ENCODE data around the gene SHISA8. TPM values are rescaled to one million over a fixed set of nuclear protein-coding genes. Genes with fewer than 3 reads are reported as not detected.

SHISA8 gene
- total RNA-seq, 1 donor from 2014 or later, result not detected

DNA sequence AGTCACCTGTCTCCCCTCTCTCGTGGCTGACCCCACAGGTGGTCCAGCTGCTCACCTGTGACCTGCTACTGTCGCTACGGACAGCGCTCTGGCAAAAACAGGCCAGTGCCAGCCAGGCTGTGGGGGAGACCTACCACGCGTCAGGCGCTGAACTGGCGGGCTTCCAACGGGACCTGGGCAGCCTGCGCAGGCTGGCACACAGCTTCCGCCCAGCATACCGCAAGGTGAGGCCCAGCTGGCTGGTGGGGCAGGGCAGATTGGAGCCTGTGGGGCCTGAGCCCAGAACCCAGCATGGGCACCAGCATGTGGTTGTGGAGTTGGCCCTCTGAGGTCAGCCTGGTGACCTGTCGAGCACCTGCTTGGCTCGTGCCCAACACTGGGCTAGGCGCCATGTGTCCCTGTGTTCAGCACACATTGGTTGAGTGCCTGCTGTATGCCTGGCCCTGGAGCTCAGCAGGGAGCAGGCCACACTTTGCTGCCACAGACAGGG is 11.9 kb downstream of the SHISA8 start:
- peak in 1 of 2 donors; percentile 13 for ATAC-seq
- DNase-seq, result no peak
- TF ChIP-seq, protein P1, sequence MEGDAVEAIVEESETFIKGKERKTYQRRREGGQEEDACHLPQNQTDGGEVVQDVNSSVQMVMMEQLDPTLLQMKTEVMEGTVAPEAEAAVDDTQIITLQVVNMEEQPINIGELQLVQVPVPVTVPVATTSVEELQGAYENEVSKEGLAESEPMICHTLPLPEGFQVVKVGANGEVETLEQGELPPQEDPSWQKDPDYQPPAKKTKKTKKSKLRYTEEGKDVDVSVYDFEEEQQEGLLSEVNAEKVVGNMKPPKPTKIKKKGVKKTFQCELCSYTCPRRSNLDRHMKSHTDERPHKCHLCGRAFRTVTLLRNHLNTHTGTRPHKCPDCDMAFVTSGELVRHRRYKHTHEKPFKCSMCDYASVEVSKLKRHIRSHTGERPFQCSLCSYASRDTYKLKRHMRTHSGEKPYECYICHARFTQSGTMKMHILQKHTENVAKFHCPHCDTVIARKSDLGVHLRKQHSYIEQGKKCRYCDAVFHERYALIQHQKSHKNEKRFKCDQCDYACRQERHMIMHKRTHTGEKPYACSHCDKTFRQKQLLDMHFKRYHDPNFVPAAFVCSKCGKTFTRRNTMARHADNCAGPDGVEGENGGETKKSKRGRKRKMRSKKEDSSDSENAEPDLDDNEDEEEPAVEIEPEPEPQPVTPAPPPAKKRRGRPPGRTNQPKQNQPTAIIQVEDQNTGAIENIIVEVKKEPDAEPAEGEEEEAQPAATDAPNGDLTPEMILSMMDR (IDR thresholded peaks at IDR 0.05), result no peak
- Histone ChIP-seq H3K4me1 (no peaks in the 10 kb centered on the region), H3K9me3 (no peaks in the 10 kb centered on the region), H3K4me3 (no peak overlapping the region), H3K27me3 (ENCODE audit: low read depth) (no peaks in the 10 kb centered on the region), H3K36me3 (peaks cover 86% of the 10 kb centered on the region), H3K27ac (no peak overlapping the region)
- intact Hi-C loops (cut with DNase I), result no loop called here

DNA sequence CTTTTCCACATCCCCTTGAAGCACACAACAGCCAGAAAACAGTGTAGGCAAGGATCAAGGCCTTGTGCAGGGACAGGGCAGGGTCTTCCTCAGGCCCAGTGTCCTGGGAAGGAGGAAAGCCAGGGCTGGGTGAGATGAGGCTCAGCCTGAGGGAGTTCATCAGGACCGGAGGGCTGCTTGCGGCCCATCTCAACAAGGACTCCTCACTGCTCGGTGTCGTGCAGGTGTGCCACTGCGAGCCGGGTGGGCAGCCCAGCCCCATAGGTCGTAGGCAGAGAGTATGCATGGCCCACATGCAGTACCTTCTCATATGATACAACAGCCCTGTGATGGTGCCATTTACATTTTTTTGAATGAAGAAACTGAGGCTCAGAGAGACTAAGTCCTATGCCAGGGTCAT is 12.9 kb downstream of the SHISA8 start:
- Histone ChIP-seq H3K4me1 (no peaks in the 10 kb centered on the region), H3K27ac (no peak overlapping the region), H3K9me3 (no peaks in the 10 kb centered on the region), H3K36me3 (peaks cover 96% of the 10 kb centered on the region), H3K4me3 (no peak overlapping the region), H3K27me3 (ENCODE audit: low read depth) (no peaks in the 10 kb centered on the region)
- ATAC-seq (no peak), DNase-seq (no peak)
- intact Hi-C loops (cut with DNase I), result no loop called here
- TF ChIP-seq, protein P1 (IDR thresholded peaks at IDR 0.05), result no peak

DNA sequence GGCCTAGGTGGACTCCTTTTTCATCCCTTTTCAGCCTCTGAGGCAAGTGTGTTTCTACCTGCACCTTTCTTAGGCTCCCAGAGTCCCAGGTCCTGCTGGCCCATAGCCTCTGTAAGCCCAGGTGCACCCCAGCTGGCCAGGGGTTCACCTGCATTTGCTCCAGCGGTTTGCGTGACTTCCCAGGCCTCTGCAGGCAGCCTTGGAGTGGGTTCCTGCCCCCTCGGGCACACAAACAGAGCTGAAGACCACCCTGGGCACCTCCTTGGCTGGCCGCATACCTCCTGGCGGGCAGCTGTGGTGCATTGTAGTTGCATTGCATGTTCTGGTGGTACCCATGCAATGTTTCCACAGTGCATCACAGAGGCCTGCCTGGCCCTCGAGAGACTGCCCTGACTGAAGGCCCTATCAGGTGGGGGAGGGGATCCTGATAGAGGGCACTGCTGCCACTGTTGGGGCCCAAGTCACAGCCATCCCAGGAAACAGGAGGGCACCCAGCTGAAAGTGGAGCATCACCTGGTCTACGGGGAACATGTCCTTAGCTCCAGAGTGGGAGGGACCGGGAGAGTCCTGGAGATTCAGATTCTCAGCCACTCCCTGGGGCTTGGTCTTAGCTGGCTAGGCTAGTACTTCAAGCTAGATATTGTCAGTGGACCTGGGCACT is 14.1 kb downstream of the SHISA8 start:
- Histone ChIP-seq H3K9me3 (no peaks in the 10 kb centered on the region), H3K36me3 (peaks cover 97% of the 10 kb centered on the region), H3K4me3 (no peak overlapping the region), H3K27me3 (ENCODE audit: low read depth) (no peaks in the 10 kb centered on the region), H3K27ac (no peak overlapping the region), H3K4me1 (no peaks in the 10 kb centered on the region)
- DNase-seq (peak; percentile 25), ATAC-seq (no peak)
- intact Hi-C loops (cut with DNase I), result no loop called here
- TF ChIP-seq, protein P1 (IDR thresholded peaks at IDR 0.05), result no peak

DNA sequence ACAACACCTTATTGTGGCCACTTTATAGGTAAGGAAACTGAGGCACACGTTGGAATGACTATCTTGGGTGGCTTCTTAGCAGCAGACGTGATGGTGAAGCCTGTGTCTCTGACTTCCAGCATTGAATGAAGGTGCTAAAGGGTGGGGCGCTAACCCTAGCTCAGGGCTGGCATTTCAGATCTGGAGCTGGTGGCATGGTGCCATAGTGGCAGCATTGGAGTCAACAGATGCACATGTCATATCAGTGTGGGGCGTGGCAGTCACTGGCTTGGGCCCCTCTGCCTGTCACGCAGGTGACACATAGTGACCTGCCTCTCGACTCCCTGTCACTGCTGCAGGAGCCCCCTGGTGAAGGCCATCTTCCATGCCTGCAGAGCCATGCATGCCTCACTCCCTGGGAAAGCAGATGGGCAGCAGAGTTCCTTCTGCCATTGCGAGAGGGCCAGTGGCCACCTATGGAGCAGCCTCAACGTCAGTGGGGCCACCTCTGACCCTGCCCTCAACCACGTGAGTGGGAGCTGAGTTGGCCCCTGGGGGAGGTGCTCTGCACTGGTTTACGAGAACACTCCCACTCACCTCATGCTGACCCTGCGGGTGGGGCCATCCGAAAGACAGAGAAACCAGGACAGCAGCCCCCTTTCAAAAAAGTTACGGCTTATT is 14.8 kb downstream of the SHISA8 start:
- TF ChIP-seq, protein P1 (IDR thresholded peaks at IDR 0.05), result no peak
- Histone ChIP-seq H3K36me3 (peaks cover 97% of the 10 kb centered on the region), H3K9me3 (no peaks in the 10 kb centered on the region), H3K27me3 (ENCODE audit: low read depth) (no peaks in the 10 kb centered on the region), H3K4me1 (no peaks in the 10 kb centered on the region), H3K4me3 (no peak overlapping the region), H3K27ac (no peak overlapping the region)
- peak; percentile 28 for DNase-seq
- ATAC-seq, result no peak
- intact Hi-C loops (cut with DNase I), result no loop called here

DNA sequence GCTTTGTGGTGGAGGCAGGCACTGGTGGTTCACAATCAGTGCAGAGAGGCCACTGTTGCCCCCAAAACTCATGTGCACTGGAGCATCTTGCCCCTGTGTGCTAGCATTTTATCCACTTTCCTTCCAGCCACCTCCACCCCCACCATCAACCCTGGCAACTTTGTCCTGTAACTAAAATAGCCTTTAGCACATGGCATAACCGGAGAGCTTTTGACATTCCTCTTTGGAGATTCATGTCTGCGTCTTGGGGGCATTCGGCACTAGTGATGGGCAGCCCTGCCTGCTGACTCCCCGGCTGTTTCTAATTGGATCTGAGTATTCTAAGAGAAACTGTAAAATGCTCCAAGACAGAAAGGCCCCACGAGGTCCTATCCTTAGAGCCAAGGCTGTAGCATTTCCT is 15.8 kb downstream of the SHISA8 start:
- Histone ChIP-seq H3K27ac (no peak overlapping the region), H3K4me3 (no peak overlapping the region), H3K27me3 (ENCODE audit: low read depth) (no peaks in the 10 kb centered on the region), H3K36me3 (peaks cover 96% of the 10 kb centered on the region), H3K4me1 (no peaks in the 10 kb centered on the region), H3K9me3 (no peaks in the 10 kb centered on the region)
- ATAC-seq, result no peak
- TF ChIP-seq, protein P1 (IDR thresholded peaks at IDR 0.05), result no peak
- no peak for DNase-seq
- intact Hi-C loops (cut with DNase I), result no loop called here

Data from lower lobe of right lung (tissue), 2 donors.